HepG2 (cell line): Measurements from ENCODE around the gene UBE4A. TPM values are rescaled to one million over a fixed set of nuclear protein-coding genes. Genes with fewer than 3 reads are reported as not detected.

Source experiments
- DR1 ChIP-seq: sonication (generic); formaldehyde crosslinking; IDR thresholded peaks from 2 replicates; pipeline ENCODE4 v1.8.0; 2021; ENCODE audit warnings: mild to moderate bottlenecking, missing genetic modification reagents, inconsistent platforms
- GATA4 ChIP-seq: sonication (generic); IDR thresholded peaks from 2 replicates; pipeline ENCODE4 v1.6.1; 2016; ENCODE audit warnings: antibody characterized with exemption, low read depth, borderline replicate concordance
- HES4 ChIP-seq: sonication (generic); formaldehyde crosslinking; IDR thresholded peaks from 2 replicates; pipeline ENCODE4 v1.9.0; 2021; ENCODE audit warnings: mild to moderate bottlenecking, missing genetic modification reagents, borderline replicate concordance
- MAF1 ChIP-seq: sonication (generic); formaldehyde crosslinking; IDR thresholded peaks from 2 replicates; pipeline ENCODE4 v1.5.0; 2020; ENCODE audit warnings: missing genetic modification reagents, borderline replicate concordance
- NFE2L2 ChIP-seq: fragments of 150-350 bp; IDR thresholded peaks from 2 replicates; pipeline ENCODE4 v1.6.1; 2014; ENCODE audit warnings: low read length
- ZNF33A ChIP-seq: sonication (generic); formaldehyde crosslinking; IDR thresholded peaks from 2 replicates; pipeline ENCODE4 v1.5.1; 2020; ENCODE audit warnings: missing genetic modification reagents, mild to moderate bottlenecking, moderate library complexity, borderline replicate concordance
- ZNF652 ChIP-seq: IDR thresholded peaks from 2 replicates; pipeline ENCODE4 v1.6.1; 2016; ENCODE audit warnings: low read depth, borderline replicate concordance
- ZNF746 ChIP-seq: sonication (generic); formaldehyde crosslinking; IDR thresholded peaks from 2 replicates; pipeline ENCODE4 v1.8.0; 2022; ENCODE audit warnings: mild to moderate bottlenecking, missing genetic modification reagents
- ZNF780A ChIP-seq: sonication (generic); formaldehyde crosslinking; IDR thresholded peaks from 2 replicates; pipeline ENCODE4 v1.8.0; 2022; ENCODE audit warnings: mild to moderate bottlenecking, missing genetic modification reagents, moderate library complexity
- polyA plus RNA-seq, 8 experiments: library from polyadenylated mRNA; depleted of rRNA in 3 of 8; stranded (reverse) in 7 of 8; unstranded in 1 of 8; fragments of >200 nt; fragmentation: Illumina TruSeq in 4 of 8; extraction: Trizol in 4 of 8; gene quantifications; 2 replicates each; pipeline versions ENCODE4 v1.2.1 to v1.2.3, GENCODE V29; 2011 to 2016; ENCODE audit warnings: low read depth in 4 of 8, missing spikeins in 1 of 8, mixed read lengths in 1 of 8; ENCODE audit not compliant: insufficient read depth in 1 of 8
- total RNA-seq, 5 experiments: library from RNA; depleted of rRNA; stranded (reverse); fragments of >200 nt; fragmentation: Illumina TruSeq; extraction: Trizol; gene quantifications; 2 replicates each; pipeline ENCODE4 v1.2.3, GENCODE V29; 2016; ENCODE audit warnings: low read depth in 1 of 5
- TF ChIP-seq, protein P1 (sequence below): sonication (generic); formaldehyde crosslinking; IDR thresholded peaks from 2 replicates; pipeline ENCODE4 v1.4.0; 2020; ENCODE audit warnings: missing genetic modification reagents, mild to moderate bottlenecking, borderline replicate concordance
- TF ChIP-seq, protein P2 (sequence below): sonication (generic); formaldehyde crosslinking; IDR thresholded peaks from 2 replicates; pipeline ENCODE4 v1.4.0; 2020; ENCODE audit warnings: missing genetic modification reagents
- TF ChIP-seq, protein P3 (sequence below): sonication (generic); formaldehyde crosslinking; IDR thresholded peaks from 2 replicates; pipeline ENCODE4 v1.5.1; 2020; ENCODE audit warnings: mild to moderate bottlenecking, missing genetic modification reagents
- TF ChIP-seq, protein P4 (sequence below): IDR thresholded peaks from 2 replicates; pipeline ENCODE4 v1.6.1; 2016; ENCODE audit warnings: mild to moderate bottlenecking
- TF ChIP-seq, protein P5 (sequence below): sonication (generic); formaldehyde crosslinking; IDR thresholded peaks from 2 replicates; pipeline ENCODE4 v1.5.0; 2020; ENCODE audit warnings: mild to moderate bottlenecking, missing genetic modification reagents
- TF ChIP-seq, protein P6 (sequence below): sonication (generic); formaldehyde crosslinking; IDR thresholded peaks from 2 replicates; pipeline ENCODE4 v1.4.0; 2020; ENCODE audit warnings: mild to moderate bottlenecking, missing genetic modification reagents

The UBE4A gene
- total and polyA plus RNA-seq, 2 of the 13 experiments (the other 11 are each of a cell fraction or from before 2014, with no cell fraction given), result 15.1 to 32.7 TPM

DNA sequence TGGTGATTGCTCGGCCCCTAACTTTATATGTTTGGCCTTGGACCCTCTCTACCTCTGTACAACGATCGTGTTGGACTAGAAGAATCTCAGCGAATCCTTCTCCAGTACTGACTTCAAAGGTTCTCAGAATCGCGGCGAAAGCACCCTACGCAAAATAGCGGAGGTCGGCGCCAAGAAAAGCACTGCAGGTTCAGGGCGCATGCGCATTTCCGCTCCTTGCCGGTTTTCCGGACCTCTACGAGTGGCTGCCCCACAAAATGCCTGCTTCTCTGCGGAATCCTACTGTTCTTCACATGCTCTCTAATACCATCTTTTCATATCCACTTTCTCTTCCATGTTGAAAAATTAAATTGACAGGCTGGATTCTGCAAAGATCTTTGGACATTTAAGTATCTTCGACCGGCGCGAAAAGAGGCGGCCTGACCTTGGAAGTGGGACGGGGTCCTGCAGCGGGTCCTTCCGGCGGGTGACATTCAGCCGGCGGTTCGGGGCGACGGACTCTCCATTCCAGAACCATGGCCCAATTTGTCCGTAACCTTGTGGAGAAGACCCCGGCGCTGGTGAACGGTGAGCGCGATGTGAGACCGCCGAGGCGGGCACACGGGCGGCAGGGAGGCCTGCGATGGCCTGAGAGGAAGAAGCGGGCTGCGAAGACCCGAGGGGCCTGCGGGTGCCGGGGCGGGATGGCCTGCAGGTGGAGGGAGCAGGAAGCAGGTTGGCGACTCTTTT is 41.9 kb downstream of the UBE4A start, which contains the start of gene ATP5MG (continued):
- TF ChIP-seq, protein P1, sequence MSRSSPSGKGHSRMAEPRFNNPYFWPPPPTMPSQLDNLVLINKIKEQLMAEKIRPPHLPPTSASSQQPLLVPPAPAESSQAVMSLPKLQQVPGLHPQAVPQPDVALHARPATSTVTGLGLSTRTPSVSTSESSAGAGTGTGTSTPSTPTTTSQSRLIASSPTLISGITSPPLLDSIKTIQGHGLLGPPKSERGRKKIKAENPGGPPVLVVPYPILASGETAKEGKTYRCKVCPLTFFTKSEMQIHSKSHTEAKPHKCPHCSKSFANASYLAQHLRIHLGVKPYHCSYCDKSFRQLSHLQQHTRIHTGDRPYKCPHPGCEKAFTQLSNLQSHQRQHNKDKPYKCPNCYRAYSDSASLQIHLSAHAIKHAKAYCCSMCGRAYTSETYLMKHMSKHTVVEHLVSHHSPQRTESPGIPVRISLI (CRISPR knock-in tag), result no peak
- TF ChIP-seq MAF1 (CRISPR knock-in tag) (no peak), ZNF652 (CRISPR knock-in tag) (no peak), DR1 (peak; percentile 76), ZNF746 (CRISPR knock-in tag) (no peak), GATA4 (no peak), NFE2L2 (no peak), ZNF33A (CRISPR knock-in tag) (peak; percentile 68; the same call in 1 of the 2 replicates), ZNF780A (CRISPR knock-in tag) (no peak), HES4 (CRISPR knock-in tag) (no peak)
- TF ChIP-seq, protein P2, sequence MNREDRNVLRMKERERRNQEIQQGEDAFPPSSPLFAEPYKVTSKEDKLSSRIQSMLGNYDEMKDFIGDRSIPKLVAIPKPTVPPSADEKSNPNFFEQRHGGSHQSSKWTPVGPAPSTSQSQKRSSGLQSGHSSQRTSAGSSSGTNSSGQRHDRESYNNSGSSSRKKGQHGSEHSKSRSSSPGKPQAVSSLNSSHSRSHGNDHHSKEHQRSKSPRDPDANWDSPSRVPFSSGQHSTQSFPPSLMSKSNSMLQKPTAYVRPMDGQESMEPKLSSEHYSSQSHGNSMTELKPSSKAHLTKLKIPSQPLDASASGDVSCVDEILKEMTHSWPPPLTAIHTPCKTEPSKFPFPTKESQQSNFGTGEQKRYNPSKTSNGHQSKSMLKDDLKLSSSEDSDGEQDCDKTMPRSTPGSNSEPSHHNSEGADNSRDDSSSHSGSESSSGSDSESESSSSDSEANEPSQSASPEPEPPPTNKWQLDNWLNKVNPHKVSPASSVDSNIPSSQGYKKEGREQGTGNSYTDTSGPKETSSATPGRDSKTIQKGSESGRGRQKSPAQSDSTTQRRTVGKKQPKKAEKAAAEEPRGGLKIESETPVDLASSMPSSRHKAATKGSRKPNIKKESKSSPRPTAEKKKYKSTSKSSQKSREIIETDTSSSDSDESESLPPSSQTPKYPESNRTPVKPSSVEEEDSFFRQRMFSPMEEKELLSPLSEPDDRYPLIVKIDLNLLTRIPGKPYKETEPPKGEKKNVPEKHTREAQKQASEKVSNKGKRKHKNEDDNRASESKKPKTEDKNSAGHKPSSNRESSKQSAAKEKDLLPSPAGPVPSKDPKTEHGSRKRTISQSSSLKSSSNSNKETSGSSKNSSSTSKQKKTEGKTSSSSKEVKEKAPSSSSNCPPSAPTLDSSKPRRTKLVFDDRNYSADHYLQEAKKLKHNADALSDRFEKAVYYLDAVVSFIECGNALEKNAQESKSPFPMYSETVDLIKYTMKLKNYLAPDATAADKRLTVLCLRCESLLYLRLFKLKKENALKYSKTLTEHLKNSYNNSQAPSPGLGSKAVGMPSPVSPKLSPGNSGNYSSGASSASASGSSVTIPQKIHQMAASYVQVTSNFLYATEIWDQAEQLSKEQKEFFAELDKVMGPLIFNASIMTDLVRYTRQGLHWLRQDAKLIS, result no peak
- TF ChIP-seq, protein P3, sequence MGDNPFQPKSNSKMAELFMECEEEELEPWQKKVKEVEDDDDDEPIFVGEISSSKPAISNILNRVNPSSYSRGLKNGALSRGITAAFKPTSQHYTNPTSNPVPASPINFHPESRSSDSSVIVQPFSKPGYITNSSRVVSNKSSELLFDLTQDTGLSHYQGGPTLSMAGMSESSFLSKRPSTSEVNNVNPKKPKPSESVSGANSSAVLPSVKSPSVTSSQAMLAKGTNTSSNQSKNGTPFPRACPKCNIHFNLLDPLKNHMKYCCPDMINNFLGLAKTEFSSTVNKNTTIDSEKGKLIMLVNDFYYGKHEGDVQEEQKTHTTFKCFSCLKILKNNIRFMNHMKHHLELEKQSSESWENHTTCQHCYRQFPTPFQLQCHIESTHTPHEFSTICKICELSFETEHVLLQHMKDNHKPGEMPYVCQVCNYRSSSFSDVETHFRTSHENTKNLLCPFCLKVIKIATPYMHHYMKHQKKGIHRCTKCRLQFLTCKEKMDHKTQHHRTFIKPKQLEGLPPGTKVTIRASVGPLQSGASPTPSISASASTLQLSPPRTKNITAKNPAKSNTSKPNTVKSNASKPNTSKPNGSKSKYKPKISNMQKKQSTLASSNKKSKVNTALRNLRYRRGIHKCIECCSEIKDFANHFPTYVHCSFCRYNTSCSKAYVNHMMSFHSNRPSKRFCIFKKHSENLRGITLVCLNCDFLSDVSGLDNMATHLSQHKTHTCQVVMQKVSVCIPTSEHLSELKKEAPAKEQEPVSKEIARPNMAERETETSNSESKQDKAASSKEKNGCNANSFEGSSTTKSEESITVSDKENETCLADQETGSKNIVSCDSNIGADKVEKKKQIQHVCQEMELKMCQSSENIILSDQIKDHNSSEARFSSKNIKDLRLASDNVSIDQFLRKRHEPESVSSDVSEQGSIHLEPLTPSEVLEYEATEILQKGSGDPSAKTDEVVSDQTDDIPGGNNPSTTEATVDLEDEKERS (CRISPR knock-in tag), result peak; percentile 84; the same call in 1 of the 2 replicates
- TF ChIP-seq, protein P4, sequence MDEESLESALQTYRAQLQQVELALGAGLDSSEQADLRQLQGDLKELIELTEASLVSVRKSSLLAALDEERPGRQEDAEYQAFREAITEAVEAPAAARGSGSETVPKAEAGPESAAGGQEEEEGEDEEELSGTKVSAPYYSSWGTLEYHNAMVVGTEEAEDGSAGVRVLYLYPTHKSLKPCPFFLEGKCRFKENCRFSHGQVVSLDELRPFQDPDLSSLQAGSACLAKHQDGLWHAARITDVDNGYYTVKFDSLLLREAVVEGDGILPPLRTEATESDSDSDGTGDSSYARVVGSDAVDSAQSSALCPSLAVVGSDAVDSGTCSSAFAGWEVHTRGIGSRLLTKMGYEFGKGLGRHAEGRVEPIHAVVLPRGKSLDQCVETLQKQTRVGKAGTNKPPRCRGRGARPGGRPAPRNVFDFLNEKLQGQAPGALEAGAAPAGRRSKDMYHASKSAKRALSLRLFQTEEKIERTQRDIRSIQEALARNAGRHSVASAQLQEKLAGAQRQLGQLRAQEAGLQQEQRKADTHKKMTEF (CRISPR knock-in tag), result peak; percentile 65
- TF ChIP-seq, protein P5, sequence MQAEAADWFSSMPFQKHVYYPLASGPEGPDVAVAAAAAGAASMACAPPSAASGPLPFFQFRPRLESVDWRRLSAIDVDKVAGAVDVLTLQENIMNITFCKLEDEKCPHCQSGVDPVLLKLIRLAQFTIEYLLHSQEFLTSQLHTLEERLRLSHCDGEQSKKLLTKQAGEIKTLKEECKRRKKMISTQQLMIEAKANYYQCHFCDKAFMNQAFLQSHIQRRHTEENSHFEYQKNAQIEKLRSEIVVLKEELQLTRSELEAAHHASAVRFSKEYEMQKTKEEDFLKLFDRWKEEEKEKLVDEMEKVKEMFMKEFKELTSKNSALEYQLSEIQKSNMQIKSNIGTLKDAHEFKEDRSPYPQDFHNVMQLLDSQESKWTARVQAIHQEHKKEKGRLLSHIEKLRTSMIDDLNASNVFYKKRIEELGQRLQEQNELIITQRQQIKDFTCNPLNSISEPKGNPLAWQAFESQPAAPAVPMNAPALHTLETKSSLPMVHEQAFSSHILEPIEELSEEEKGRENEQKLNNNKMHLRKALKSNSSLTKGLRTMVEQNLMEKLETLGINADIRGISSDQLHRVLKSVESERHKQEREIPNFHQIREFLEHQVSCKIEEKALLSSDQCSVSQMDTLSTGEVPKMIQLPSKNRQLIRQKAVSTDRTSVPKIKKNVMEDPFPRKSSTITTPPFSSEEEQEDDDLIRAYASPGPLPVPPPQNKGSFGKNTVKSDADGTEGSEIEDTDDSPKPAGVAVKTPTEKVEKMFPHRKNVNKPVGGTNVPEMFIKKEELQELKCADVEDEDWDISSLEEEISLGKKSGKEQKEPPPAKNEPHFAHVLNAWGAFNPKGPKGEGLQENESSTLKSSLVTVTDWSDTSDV (CRISPR knock-in tag), result no peak; the same call in 1 of the 2 replicates
- TF ChIP-seq, protein P6, sequence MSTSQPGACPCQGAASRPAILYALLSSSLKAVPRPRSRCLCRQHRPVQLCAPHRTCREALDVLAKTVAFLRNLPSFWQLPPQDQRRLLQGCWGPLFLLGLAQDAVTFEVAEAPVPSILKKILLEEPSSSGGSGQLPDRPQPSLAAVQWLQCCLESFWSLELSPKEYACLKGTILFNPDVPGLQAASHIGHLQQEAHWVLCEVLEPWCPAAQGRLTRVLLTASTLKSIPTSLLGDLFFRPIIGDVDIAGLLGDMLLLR (CRISPR knock-in tag), result no peak
